ENCODE data around the gene STIMATE.

The STIMATE gene

DNA sequence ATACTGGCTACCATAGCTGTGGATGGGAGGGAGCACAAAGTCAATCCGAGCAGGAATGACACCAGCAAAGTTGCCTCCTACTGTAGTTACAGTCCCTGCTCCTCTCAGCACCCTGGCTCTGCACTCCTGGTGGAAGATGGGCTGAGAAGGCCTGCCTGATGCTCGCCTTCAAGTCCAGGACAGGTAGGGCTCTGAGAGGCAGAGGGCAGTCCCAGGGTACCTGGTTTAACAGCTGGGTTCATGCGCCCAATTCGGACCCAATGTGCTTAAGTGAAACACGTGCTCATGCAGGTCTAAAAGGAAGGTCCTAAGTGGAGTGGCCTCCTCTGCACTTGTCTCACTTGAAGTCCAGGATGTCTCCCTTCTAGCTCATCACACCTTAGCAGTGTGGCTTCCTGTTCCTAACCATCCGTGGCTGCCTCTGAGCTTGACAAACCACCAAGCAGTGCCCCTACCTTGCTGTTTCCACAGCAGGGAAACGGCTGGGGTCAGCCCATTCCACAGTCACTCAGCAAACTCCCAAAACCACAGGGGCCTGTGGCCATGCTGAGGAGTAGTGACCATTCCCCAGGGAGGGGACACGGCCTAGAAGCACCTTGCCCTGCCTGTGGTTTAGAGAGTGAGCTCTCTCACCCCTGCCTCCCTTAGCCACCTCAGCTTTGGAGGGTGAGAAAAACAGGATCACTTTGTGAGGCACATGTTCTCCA is 58.6 kb downstream of the STIMATE start:
- DNase-seq: no peak

- no peak for DNase-seq
Measured at GRCh38 chr3:52836986-52837385, 60.4 kb downstream of the STIMATE start.

DNA sequence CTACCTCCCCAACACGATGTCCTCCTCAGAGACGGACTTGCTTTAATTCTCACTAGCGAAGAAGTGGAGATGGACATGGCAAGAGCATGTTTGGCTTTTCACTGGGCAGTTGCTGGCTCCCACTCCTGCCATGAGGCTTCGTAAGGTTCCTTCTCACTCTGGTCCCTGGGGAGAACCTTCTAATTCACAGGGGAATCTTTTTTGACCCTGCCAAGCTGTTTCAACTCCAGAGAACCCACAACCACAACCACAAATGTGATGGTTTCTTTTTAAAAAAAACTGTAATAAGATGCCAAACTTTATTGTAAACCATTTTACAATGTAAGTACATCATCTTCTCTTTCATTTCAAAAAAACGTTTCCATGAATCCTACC is 60.9 kb downstream of the STIMATE start:
- DNase-seq: no peak

GRCh38 chr3:52835766-52836470 is 61.4 kb downstream of the STIMATE start:
- no peak for DNase-seq

- no peak for DNase-seq
Measured at GRCh38 chr3:52834871-52835501, 62.4 kb downstream of the STIMATE start, which contains the start of gene MUSTN1. Gene MUSTN1, minus strand, starts transcription at chr3:52835019. Its CDS starts 71 bp downstream, at chr3:52834948.

DNA sequence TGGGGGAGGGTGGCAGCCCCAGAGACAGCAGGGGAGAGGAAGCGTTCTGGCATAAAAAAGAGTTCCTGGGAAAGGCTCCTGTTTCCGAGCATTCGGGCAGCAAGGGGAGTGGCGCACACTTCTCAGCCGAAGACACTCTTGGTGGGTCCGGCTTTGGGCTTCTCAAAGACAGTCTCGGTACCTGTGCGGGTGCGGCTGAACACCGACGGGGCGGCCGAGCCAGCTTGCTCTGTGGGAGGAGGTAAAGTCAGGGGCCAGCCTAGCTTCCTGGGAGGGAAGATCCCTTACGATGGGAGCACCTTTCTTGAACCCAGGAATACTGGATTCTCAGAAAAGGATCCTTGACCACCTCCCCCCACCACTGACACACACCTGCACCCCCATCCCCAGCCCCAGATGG is 64.1 kb downstream of the STIMATE start:
- no peak for DNase-seq

DNA sequence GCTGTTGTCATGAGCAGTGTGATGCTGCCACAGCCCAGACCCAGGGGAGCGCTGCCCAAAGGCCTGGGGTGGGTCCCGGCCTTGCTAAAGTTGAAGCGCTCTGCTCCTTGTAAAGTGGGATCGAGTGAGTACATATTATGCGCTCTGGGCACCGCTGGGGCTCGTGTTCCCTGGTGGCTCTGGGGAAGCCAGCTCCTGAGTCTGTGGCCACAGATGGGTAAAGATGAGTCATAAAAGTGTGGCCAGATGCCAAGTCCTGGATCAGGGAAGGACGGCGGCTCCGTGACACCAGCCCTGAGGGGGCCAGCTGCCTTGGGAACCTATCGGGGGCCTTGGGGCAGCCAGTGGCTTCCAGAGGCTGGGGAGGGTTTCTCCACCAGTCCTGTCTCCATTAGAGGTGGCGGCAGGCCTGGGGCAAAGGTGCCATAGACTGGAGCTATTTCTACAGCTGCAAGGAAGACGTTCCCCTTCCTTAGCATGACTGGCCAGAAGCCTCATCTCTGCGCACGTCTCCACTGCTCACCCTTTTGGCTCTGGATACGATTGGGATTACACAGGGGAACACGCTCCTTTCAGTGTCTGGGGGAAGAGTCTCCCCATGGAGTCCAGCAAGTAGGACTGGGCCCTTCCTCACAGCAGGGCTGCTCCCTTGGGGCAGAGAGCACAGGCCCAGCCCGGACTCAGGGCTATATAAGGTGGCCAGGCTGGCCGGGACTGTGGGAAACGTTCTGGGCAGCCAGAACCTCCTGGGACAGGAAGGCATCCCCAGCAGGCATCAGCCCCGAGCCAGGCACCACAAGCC is 65.6 kb downstream of the STIMATE start:
- no peak for DNase-seq

- no peak for DNase-seq
Measured at GRCh38 chr3:52830535-52831258, 66.7 kb downstream of the STIMATE start, which contains the start of gene ITIH4. Gene ITIH4, minus strand, starts transcription at chr3:52830672. Its CDS starts 30 bp downstream, at chr3:52830642.

DNA sequence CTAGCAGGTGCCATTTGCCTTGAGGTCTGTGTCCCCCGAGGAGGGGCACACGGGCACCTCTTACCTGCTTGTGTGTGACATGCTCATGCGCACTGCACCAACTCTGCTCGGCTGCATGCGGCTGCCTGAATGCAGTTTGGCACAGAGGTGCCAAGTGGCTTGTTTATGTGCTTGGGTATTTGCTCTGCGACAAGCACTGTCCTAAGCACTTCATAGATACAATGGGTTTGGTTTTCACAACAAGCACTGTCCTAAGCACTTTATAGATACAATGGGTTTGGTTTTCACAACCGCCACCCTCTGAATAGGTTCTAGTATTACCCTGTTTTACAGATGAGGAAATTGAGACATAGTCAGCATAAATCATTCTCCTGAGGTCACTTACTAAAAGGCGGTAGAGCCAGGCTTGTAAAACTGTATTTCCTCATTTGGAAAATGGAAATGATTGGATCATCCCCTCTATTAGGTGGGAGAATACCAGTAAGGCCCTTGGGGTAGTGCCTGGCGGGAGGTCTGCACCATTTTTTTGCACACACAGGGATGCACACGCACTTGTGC is 67.4 kb downstream of the STIMATE start:
- DNase-seq: no peak

DNA sequence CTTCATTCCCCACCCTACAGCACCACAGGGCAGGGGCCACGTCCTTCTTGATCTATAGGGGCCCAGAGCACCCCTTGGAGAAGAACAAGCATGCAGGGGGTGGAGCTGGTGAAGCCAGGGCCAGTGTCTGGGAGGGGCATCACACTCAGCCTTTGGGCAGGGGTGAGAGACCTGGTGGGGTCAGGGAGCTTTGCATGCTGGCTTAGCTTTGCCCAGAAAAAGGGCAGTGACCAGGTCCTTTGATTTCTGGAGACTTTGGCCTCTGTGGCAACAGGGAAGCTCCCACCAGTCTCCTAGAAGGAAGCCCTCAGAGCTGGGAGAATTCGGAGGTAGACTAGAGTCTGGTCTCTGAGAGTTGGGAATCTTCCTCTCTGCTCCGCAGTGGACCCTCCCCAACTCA is 67.9 kb downstream of the STIMATE start:
- no peak for DNase-seq

- no peak for DNase-seq
Measured at GRCh38 chr3:52827866-52828376, 69.4 kb downstream of the STIMATE start.

DNA sequence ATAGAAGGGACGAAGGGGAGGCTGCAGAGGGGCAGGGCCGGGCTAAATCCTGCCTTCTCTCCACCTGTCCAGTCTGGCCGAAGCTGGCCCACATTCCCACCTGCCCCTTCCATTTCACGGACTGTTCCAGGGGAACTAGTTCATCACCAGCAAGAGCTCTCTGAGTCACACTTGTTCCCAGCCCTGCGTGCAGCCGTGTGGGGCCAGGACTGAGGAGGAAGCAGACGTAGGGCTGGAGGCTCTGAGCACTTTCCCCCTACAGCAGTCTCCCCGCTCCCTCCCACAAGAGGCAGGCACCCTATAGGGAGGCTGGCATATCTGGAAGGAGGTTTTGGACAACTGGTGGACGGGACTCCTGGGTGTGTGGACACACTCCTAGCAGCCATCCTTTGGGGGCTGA is 69.9 kb downstream of the STIMATE start:
- no peak for DNase-seq

DNA sequence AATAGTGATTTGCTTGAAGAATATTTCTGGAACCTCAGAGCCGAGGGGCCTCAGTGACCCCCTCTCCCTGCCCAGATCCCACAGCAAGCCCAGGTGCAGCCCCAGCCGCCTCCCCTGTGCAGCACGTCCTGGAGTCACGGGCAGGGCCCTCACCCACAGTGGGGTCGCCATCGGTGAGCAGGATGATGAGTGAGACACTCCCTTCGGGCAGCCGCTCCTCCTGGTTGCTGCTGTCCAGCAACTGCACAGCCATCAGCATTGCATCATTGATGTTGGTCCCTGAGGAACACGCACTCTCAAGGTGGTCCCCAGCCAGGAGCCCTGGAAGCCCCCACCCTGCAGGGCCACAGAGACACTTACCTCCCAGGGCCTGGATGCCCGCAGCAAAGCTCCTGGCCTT is 73.3 kb downstream of the STIMATE start:
- no peak for DNase-seq

- DNase-seq: no peak
Measured at GRCh38 chr3:52822363-52822762, 75.0 kb downstream of the STIMATE start.

DNA sequence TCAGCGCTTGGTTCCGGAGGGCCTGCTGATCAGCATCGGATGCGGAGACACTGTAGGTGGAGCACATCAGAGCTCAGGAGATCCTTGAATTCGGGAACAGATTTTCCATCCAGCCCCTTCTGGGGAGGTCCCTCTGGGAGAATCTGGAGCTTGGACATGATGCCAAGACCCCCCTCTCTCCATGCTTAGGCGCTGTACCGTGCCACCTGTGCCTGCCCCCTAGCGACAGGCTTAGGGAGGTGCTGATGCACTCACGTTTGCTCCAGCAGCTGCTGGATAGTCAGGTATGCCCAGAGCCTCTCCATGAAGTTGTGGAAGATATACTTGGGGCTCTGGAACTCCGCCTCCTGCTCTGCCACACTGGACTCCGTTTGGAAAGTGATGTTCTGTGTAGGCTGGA is 76.6 kb downstream of the STIMATE start:
- peak; percentile 19 to 21 for DNase-seq

- no peak for DNase-seq
Measured at GRCh38 chr3:52819936-52820335, 77.4 kb downstream of the STIMATE start.

GRCh38 chr3:52817860-52818259 is 79.5 kb downstream of the STIMATE start:
- DNase-seq: no peak

DNA sequence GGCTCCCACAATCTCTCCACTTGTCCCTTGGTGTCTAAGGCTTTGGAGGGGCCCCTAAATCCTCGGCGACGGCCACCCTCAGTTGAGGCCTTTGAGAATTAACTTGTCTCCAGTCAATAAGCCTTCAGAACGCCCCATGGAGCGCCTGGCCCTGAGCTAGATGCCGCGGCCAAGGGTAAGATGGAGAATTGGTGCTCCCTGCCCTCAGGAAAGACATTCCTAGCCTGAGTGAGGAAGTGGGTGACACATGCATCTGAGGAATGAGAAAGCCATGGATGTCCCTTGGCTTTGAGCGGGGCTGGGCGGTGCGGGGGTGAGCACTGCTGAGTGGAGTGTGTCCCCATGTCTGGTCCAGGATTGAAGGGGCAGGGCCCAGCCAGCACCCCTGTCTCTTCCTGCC is 80.1 kb downstream of the STIMATE start:
- no peak for DNase-seq

- DNase-seq: no peak
Measured at GRCh38 chr3:52816654-52817053, 80.7 kb downstream of the STIMATE start.

DNA sequence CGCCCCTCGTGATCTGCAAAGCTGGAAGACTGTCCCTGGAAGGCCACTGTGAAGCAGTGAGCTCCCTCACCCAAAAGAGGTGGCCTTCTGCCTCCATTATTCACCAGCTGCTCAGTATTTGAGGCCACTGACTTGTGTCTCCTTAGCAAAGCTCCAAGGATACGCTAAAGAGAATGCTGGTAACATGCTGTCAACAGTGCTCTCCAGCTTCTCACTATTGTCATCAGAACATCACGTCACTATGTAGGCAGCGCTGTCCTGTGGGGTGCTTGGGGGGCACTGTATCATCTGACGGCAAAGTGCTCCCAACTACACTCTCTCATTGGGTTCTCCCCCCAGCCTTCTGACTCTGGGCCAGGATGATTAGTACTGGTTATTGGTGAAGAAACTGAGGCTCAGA is 81.1 kb downstream of the STIMATE start:
- DNase-seq: no peak

GRCh38 chr3:52813810-52814209 is 83.5 kb downstream of the STIMATE start:
- no peak for DNase-seq

- no peak for DNase-seq
Measured at GRCh38 chr3:52811452-52812011, 85.8 kb downstream of the STIMATE start.
